ENCODE data around the gene PLCB3.

DNA sequence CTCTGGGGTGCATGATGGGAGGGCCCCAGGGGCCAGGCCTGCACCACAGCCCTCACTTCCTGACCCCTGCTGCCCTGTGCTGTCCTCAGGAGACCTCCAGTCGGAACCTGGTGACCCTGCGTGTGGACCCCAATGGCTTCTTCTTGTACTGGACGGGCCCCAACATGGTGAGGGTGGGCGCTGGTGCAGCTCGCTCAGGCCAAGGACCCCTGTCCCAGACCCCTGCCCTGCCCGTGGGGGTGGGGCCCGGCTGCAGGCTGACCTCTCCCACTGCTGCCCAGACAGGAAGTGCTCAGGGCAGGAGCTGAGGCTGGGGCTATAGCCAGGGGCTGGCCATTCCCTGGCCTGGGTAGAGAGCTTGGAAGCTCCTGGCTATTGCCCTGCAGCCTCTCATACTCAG is 3.0 kb downstream of the PLCB3 start:
- TF ChIP-seq, protein P1, sequence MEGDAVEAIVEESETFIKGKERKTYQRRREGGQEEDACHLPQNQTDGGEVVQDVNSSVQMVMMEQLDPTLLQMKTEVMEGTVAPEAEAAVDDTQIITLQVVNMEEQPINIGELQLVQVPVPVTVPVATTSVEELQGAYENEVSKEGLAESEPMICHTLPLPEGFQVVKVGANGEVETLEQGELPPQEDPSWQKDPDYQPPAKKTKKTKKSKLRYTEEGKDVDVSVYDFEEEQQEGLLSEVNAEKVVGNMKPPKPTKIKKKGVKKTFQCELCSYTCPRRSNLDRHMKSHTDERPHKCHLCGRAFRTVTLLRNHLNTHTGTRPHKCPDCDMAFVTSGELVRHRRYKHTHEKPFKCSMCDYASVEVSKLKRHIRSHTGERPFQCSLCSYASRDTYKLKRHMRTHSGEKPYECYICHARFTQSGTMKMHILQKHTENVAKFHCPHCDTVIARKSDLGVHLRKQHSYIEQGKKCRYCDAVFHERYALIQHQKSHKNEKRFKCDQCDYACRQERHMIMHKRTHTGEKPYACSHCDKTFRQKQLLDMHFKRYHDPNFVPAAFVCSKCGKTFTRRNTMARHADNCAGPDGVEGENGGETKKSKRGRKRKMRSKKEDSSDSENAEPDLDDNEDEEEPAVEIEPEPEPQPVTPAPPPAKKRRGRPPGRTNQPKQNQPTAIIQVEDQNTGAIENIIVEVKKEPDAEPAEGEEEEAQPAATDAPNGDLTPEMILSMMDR (IDR thresholded peaks at IDR 0.05), result no peak
- TF ChIP-seq POLR2A (IDR thresholded peaks at IDR 0.05), result no peak
